ENCODE measurements around the gene FBXL2. TPM values are rescaled to one million over a fixed set of nuclear protein-coding genes. Genes with fewer than 3 reads are reported as not detected.
A peak's percentile ranks its signal among the peaks of the same experiment; 100 is the strongest.
"Not testable (repeated sequence)": the region's sequence is repeated elsewhere in the genome, so short reads cannot be mapped to it uniquely, and the experiment has no call there.

Gene FBXL2
- total RNA-seq, 1 donor from 2014 or later: 0.07 TPM

- peaks cover 6% of the 10 kb centered on the region for H3K27me3 Mint-ChIP-seq (ENCODE audit: low read depth)
- peaks cover 22% of the 10 kb centered on the region for H3K9me3 Mint-ChIP-seq
- no peaks in the 10 kb centered on the region for H3K36me3 Mint-ChIP-seq (ENCODE audit: low read depth)
- no peak overlapping the region for H3K27ac Mint-ChIP-seq
- DNase-seq (ENCODE audit: low spot score): no peak
- no peak overlapping the region for H3K4me3 Mint-ChIP-seq (ENCODE audit: low read depth)
- no peaks in the 10 kb centered on the region for H3K4me1 Mint-ChIP-seq (ENCODE audit: low read depth)
- intact Hi-C loops (cut with micrococcal nuclease): no loop called here
Measured at GRCh38 chr3:33331414-33331813, 54.2 kb downstream of the FBXL2 start.

- no peak for DNase-seq (ENCODE audit: low spot score)
- no peaks in the 10 kb centered on the region for H3K36me3 Mint-ChIP-seq (ENCODE audit: low read depth)
- intact Hi-C loops (cut with micrococcal nuclease): no loop called here
- H3K9me3 Mint-ChIP-seq: peaks cover 22% of the 10 kb centered on the region
- H3K27me3 Mint-ChIP-seq (ENCODE audit: low read depth): peaks cover 2% of the 10 kb centered on the region
- no peak overlapping the region for H3K4me3 Mint-ChIP-seq (ENCODE audit: low read depth)
- H3K27ac Mint-ChIP-seq: no peak overlapping the region
- no peaks in the 10 kb centered on the region for H3K4me1 Mint-ChIP-seq (ENCODE audit: low read depth)
Measured at GRCh38 chr3:33334364-33334763, 57.1 kb downstream of the FBXL2 start.

GRCh38 chr3:33338936-33339465, 61.8 kb downstream of the FBXL2 start:
- H3K27me3 Mint-ChIP-seq (ENCODE audit: low read depth); H3K9me3 Mint-ChIP-seq; H3K27ac Mint-ChIP-seq; intact Hi-C loops (cut with micrococcal nuclease); H3K4me3 Mint-ChIP-seq (ENCODE audit: low read depth); H3K4me1 Mint-ChIP-seq (ENCODE audit: low read depth); H3K36me3 Mint-ChIP-seq (ENCODE audit: low read depth); DNase-seq (ENCODE audit: low spot score): not testable (repeated sequence)

- Mint-ChIP-seq H3K27ac (no peak overlapping the region), H3K27me3 (ENCODE audit: low read depth) (peaks cover 13% of the 10 kb centered on the region), H3K4me1 (ENCODE audit: low read depth) (no peaks in the 10 kb centered on the region), H3K4me3 (ENCODE audit: low read depth) (no peak overlapping the region), H3K9me3 (peaks cover under 1% of the 10 kb centered on the region), H3K36me3 (ENCODE audit: low read depth) (no peaks in the 10 kb centered on the region)
- intact Hi-C loops (cut with micrococcal nuclease): no loop called here
- DNase-seq (ENCODE audit: low spot score): no peak
Measured at GRCh38 chr3:33339758-33340157, 62.5 kb downstream of the FBXL2 start.

- Mint-ChIP-seq H3K36me3 (ENCODE audit: low read depth) (no peaks in the 10 kb centered on the region), H3K27ac (no peak overlapping the region), H3K9me3 (no peaks in the 10 kb centered on the region), H3K27me3 (ENCODE audit: low read depth) (peaks cover 19% of the 10 kb centered on the region), H3K4me1 (ENCODE audit: low read depth) (no peaks in the 10 kb centered on the region), H3K4me3 (ENCODE audit: low read depth) (no peak overlapping the region)
- intact Hi-C loops (cut with micrococcal nuclease): no loop called here
- DNase-seq (ENCODE audit: low spot score): no peak
Measured at GRCh38 chr3:33355611-33356010, 78.4 kb downstream of the FBXL2 start.

GRCh38 chr3:33358172-33358781, 81.0 kb downstream of the FBXL2 start:
- no peak for DNase-seq (ENCODE audit: low spot score)
- H3K36me3 Mint-ChIP-seq (ENCODE audit: low read depth): no peaks in the 10 kb centered on the region
- no peaks in the 10 kb centered on the region for H3K4me1 Mint-ChIP-seq (ENCODE audit: low read depth)
- intact Hi-C loops (cut with micrococcal nuclease): no loop called here
- no peak overlapping the region for H3K27ac Mint-ChIP-seq
- no peak overlapping the region for H3K4me3 Mint-ChIP-seq (ENCODE audit: low read depth)
- peaks cover 16% of the 10 kb centered on the region for H3K27me3 Mint-ChIP-seq (ENCODE audit: low read depth)
- no peaks in the 10 kb centered on the region for H3K9me3 Mint-ChIP-seq

- Mint-ChIP-seq H3K36me3 (ENCODE audit: low read depth) (no peaks in the 10 kb centered on the region), H3K27me3 (ENCODE audit: low read depth) (peaks cover 20% of the 10 kb centered on the region), H3K4me1 (ENCODE audit: low read depth) (no peaks in the 10 kb centered on the region), H3K4me3 (ENCODE audit: low read depth) (no peak overlapping the region), H3K27ac (no peak overlapping the region), H3K9me3 (no peaks in the 10 kb centered on the region)
- no peak for DNase-seq (ENCODE audit: low spot score)
- intact Hi-C loops (cut with micrococcal nuclease): no loop called here
Measured at GRCh38 chr3:33360136-33360825, 83.0 kb downstream of the FBXL2 start.

GRCh38 chr3:33363113-33363800, 86.0 kb downstream of the FBXL2 start:
- Mint-ChIP-seq H3K27ac (no peak overlapping the region), H3K4me1 (ENCODE audit: low read depth) (no peaks in the 10 kb centered on the region)
- intact Hi-C loops (cut with micrococcal nuclease): no loop called here

GRCh38 chr3:33364060-33364459, 86.8 kb downstream of the FBXL2 start:
- Mint-ChIP-seq H3K9me3 (no peaks in the 10 kb centered on the region), H3K27ac (no peak overlapping the region), H3K4me3 (ENCODE audit: low read depth) (no peak overlapping the region), H3K4me1 (ENCODE audit: low read depth) (no peaks in the 10 kb centered on the region), H3K36me3 (ENCODE audit: low read depth) (no peaks in the 10 kb centered on the region), H3K27me3 (ENCODE audit: low read depth) (peaks cover 22% of the 10 kb centered on the region)
- no peak for DNase-seq (ENCODE audit: low spot score)
- intact Hi-C loops (cut with micrococcal nuclease): no loop called here

More at GRCh38 chr3:33363113-33363800, 86.0 kb downstream of the FBXL2 start:
- Mint-ChIP-seq H3K9me3 (no peaks in the 10 kb centered on the region), H3K4me3 (ENCODE audit: low read depth) (no peak overlapping the region), H3K27me3 (ENCODE audit: low read depth) (peaks cover 24% of the 10 kb centered on the region), H3K36me3 (ENCODE audit: low read depth) (no peaks in the 10 kb centered on the region)
- no peak for DNase-seq (ENCODE audit: low spot score)

- Mint-ChIP-seq H3K9me3 (no peaks in the 10 kb centered on the region), H3K27ac (no peak overlapping the region), H3K4me1 (ENCODE audit: low read depth) (no peaks in the 10 kb centered on the region), H3K4me3 (ENCODE audit: low read depth) (no peak overlapping the region), H3K27me3 (ENCODE audit: low read depth) (peaks cover 17% of the 10 kb centered on the region), H3K36me3 (ENCODE audit: low read depth) (no peaks in the 10 kb centered on the region)
- DNase-seq (ENCODE audit: low spot score): no peak
- intact Hi-C loops (cut with micrococcal nuclease): no loop called here
Measured at GRCh38 chr3:33364531-33365128, 87.4 kb downstream of the FBXL2 start.

GRCh38 chr3:33372218-33373081, 95.2 kb downstream of the FBXL2 start:
- no peaks in the 10 kb centered on the region for H3K36me3 Mint-ChIP-seq (ENCODE audit: low read depth)
- DNase-seq (ENCODE audit: low spot score): peak; percentile 23
- no peaks in the 10 kb centered on the region for H3K9me3 Mint-ChIP-seq
- peaks cover 6% of the 10 kb centered on the region for H3K4me1 Mint-ChIP-seq (ENCODE audit: low read depth)
- peaks cover 12% of the 10 kb centered on the region for H3K27me3 Mint-ChIP-seq (ENCODE audit: low read depth)
- no peak overlapping the region for H3K27ac Mint-ChIP-seq
- no peak overlapping the region for H3K4me3 Mint-ChIP-seq (ENCODE audit: low read depth)
- intact Hi-C loops (cut with micrococcal nuclease): loop anchor here (1.0 kb wide), 2 partner anchors 241 to 425 kb away; no protein-coding TSS in a partner anchor

GRCh38 chr3:33373082-33373437, 95.8 kb downstream of the FBXL2 start:
- intact Hi-C loops (cut with micrococcal nuclease): no loop called here
- H3K36me3 Mint-ChIP-seq (ENCODE audit: low read depth): no peaks in the 10 kb centered on the region
- peaks cover 7% of the 10 kb centered on the region for H3K27me3 Mint-ChIP-seq (ENCODE audit: low read depth)
- no peak overlapping the region for H3K4me3 Mint-ChIP-seq (ENCODE audit: low read depth)
- no peak for DNase-seq (ENCODE audit: low spot score)
- H3K4me1 Mint-ChIP-seq (ENCODE audit: low read depth): peaks cover 6% of the 10 kb centered on the region
- no peak overlapping the region for H3K27ac Mint-ChIP-seq
- no peaks in the 10 kb centered on the region for H3K9me3 Mint-ChIP-seq
